ENCODE data around the gene IQCE.
"Not testable (repeated sequence)": the region's sequence is repeated elsewhere in the genome, so short reads cannot be mapped to it uniquely, and the experiment has no call there.

IQCE gene

GRCh38 chr7:2582006-2582735 is 23.4 kb downstream of the IQCE start:
- no peak for DNase-seq

GRCh38 chr7:2583798-2584580 is 25.2 kb downstream of the IQCE start:
- no peak for DNase-seq

DNA sequence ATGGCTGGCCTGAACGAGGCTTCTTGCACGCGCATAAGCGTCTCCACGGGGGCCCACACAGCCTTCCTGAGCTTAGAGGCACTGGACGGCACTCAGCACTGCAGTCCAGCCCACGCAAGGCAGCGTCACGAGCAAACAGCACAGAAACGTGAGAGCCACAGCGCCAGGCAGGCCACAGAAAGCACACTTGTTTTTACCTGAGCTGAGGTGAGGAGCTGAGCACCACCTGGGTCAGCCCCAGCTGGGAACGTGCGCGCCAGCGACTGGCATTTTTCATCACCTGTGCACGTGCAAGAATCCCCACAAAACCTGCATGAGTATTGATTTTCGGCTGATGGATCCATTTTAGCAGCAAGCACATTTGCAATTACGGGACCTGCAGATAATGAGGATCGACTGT is 26.7 kb downstream of the IQCE start:
- DNase-seq, result no peak

GRCh38 chr7:2586326-2587020 is 27.7 kb downstream of the IQCE start:
- DNase-seq, result no peak

GRCh38 chr7:2587134-2587533 is 28.4 kb downstream of the IQCE start:
- DNase-seq, result no peak

DNA sequence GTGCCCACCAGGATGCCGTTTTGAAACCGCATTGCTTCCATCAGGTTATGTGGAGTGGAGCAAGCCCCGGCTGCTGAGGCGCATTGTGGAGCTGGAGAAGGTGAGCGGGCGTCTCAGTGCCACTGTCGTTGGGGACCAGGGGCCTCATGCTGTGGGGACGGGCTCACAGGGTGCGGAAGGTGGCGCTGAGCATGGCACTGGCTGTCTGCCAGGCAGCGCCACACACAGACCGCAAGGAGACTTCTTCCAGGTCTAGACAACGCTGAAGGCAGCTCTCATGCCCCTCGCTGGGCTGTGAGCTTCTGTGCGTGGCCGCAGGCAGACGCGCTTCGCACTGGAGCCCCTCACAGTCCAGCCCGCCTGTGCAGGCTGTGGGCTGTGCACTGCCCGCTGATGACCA is 29.0 kb downstream of the IQCE start:
- DNase-seq, result no peak

- no peak for DNase-seq
These were observed 30.6 kb downstream of the IQCE start for GRCh38 chr7:2589341-2589740.

- not testable (repeated sequence) for DNase-seq
These were observed 31.2 kb downstream of the IQCE start for GRCh38 chr7:2589941-2590340.

DNA sequence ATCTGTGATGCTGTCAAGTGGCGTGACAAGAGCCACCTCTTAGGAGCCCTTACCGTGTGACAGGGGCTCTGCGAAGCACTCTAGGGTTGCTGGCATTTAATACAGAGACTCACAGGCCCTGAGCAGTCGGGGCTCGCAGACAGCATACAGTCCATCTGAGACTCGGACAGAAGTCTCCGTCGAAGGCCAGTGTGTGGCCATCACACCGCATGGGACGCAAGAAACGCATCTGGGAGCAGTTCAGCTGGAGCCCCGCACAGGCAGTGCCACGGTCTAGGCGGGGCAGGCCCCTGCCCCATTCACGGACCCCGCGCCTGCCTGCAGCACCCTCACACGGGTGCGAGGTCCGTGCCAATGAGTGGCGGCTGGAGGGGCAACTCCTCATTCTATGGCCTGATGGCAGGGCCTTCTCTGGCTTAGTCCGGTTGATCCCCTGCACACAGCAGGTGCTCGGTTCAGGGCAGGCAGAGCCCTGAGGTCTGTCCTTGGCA is 33.6 kb downstream of the IQCE start:
- DNase-seq, result no peak

DNA sequence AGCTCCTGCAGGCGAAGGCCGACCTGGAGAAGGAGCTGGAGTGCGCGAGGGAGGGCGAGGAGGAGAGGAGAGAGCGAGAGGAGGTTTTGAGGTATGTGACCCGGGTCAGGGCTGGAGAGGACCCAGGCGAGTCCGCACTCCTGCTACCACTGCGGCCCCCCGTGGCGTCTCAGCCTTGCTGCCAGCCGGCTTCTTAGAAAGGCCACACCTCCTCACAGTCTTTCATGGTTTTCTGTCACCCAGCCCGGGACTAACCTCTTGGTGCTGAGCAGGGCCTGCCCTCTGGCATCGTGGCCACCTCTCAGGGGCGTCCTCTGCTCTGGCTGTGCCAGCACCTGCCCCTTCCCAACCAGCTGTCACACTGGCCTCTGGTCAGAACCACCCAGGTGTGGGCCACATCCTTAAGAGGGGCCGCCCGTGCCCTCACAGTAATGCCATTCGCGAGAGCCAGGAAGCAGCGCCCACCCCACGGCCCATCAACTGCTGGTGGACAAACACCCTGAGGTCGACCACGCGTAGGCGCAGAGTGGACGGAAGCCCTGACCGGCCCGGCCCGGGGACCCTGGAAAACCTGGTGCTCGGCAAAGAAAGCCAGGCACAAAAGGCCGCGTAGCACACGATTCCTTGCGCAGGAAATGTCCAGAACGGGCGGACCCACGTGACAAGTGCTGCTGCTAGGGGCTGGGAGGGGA is 34.4 kb downstream of the IQCE start:
- no peak for DNase-seq

DNA sequence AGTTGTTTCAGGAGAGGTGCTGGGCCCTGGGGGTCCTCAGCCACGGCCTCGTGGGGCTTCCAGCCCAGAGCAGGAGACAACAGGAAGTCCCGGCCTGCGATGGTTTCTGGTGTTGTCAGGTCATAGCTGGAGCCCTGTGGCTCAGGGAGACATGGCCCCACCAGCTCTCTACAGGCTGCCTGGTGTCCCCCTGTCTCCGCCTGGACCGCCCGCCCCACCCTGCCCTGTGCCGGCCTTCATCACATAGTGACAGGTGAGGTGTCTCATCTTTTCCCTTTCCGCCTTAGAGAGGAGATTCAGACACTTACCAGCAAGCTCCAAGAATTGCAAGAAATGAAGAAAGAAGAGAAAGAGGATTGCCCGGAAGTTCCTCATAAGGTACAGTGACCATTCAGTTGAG is 35.8 kb downstream of the IQCE start:
- no peak for DNase-seq

- DNase-seq, result no peak
These were observed 36.6 kb downstream of the IQCE start for GRCh38 chr7:2595258-2595860.

- no peak for DNase-seq
These were observed 37.9 kb downstream of the IQCE start for GRCh38 chr7:2596464-2597272.

DNA sequence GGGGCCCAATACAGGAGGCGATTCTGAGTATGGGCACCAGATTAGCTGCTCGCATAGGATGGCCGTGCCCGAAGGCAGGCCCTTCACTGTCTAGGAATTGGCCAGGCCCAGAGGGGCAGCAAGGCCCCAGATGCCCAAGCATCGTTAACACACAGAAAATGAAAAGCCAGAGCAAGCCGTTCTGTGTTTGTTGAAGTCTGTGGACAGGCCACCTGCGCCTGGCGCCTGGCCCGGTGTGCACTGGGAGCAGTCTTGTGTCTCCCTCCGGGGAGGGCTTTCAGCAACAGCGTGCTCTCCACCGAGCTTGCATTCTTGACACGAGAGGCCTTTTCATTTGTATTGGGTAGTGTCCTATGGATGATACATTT is 38.5 kb downstream of the IQCE start:
- DNase-seq, result no peak

DNA sequence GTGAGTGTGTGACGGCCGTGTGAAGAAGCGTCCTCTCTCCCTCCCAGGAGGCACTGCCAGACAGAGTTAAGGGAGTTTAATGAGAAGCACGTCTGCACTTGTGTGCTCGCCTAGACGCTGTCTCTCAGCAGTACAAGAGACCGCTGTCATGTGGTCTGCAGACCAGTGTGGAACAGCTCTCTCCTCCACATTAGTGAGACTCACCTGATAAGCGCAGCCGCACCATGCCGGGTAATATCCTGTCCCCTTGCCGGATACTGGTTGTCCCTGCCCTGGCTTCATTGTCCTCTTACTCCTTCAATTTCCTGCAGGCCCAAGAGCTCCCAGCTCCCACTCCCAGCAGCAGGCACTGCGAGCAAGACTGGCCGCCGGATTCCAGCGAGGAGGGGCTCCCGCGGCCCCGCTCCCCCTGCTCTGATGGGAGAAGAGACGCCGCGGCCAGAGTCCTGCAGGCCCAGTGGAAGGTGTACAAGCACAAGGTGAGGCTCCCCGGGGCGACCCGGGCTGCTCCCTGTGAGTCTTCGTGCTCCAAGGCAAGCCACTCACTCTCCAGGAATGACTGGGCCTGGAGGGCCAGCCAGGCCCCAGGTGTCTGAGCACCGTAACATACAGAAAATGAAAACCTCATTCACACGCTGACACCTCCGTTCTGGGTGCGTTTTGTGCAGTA is 39.5 kb downstream of the IQCE start:
- DNase-seq, result no peak

DNA sequence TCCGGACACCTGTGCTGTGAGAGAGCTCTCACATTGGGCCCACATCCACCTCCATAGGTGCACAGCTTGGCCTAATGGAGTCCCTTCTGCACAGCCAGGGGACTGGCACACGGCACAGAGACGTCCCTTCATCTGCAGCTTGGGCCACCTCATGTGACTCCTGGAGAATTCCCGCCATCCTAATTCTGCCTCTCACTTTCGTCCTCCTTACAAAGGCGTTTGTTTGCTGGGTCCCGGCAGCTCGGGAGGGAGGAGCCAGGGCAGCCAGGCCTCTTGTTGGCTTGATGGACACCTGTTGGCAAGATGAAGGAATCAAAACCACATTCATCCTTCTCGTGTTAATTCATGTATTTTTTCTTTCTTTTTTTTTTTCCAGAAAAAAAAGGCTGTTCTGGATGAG is 42.3 kb downstream of the IQCE start:
- no peak for DNase-seq

- no peak for DNase-seq
These were observed 43.1 kb downstream of the IQCE start for GRCh38 chr7:2601907-2602306.

DNA sequence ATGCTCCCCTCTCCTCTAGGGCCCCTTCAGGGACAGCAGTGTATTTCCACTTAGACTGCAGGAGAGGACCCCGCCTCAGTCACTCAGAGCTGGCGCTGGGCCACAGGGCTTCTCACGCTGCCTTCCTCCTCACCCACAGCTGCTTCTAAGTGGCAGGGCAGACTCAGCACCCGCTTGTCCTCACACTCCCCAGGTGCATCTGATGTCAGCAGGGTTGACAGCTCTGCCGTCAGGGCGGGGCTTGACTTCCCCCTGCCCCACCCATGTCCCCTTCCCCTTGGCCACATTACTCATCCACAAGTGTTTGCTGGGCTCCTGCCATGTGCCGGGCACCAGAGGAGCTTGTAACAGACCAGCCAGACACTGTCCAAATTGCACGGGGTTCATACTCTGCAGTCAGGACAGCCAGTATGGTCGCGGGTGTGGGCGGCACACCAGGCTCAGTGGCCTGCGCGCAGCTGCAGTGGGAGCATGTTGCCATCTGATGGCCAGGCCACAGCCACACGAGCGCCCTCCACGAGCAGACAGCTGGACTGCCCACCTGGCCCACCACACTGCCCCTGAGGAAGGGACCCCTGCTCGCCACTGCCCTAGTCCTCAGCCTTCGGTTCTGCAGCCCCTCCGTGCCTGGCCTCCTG is 43.7 kb downstream of the IQCE start:
- DNase-seq, result no peak

DNA sequence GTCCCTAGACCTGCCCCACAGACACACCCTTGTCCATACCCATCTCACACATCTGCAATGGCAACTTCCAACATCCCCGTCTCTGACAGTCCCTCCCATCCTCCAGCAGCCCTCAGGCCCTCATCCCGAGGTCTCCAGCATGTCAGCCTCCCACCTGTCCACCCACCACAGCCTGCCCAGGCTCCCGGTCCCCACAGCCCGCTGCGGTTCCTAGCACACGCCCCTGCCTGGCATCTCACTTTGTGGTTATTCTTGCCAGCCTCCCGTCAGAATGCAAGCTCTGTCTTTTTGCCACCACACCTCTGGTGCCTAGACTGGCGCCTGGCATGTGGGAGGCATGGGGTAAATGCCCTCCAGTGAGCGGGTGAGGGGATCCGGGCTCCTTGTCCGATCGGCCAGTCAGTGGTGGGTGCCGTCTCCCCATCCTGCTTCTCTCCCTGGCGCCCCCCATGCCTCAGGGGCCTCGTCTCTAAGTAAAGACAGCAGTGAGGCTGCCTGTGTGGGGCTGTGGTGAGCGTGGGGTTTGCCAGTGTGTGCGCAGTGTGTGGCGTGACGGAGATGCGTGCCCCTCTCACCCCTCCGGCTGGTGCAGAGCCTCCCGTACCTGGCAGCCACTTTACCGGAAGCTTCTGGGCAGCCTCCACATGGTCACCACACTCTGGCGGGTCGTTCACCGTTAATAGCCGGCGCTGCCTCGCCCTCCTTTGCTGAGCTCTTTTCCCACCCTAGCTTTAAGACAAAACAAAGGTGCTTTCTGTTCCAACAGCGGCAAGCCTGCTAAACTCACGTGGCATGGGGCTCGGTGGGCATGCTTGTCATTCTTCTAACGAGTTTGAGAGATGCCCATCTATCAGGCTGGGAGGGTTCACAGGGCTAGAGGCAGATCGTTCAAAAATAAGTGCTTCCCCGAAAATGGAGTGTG is 44.5 kb downstream of the IQCE start:
- no peak for DNase-seq

Measured in NCI-H524 (cell line).